ENCODE measurements around the gene EEIG2.

GRCh38 chr1:108569097-108569728 lies 9.3 kb downstream of the EEIG2 start:
- TF ChIP-seq CTCF (IDR thresholded peaks at IDR 0.05) (no peak), POLR2A (IDR thresholded peaks at IDR 0.05) (no peak), POLR2AphosphoS5 (IDR thresholded peaks at IDR 0.05) (no peak)
